ENCODE results near the gene DENND6A. TPM values are rescaled to one million over a fixed set of nuclear protein-coding genes. Genes with fewer than 3 reads are reported as not detected.

Gene DENND6A
- polyA plus RNA-seq, 4 donors, result 25.3 to 33.7 (median 29.8) TPM

GRCh38 chr3:57586778-57587177 is 106.1 kb downstream of the DENND6A start:
- no peak for DNase-seq (ENCODE audit: low read depth in 4 of 4, low spot score in 2 of 4)

- DNase-seq (ENCODE audit: low read depth in 4 of 4, low spot score in 2 of 4), result no peak
Measured at GRCh38 chr3:57583544-57583943, 109.3 kb downstream of the DENND6A start.

GRCh38 chr3:57582474-57583168 is 110.3 kb downstream of the DENND6A start:
- DNase-seq (ENCODE audit: low read depth in 4 of 4, low spot score in 2 of 4), result no peak

GRCh38 chr3:57577801-57578200 is 115.1 kb downstream of the DENND6A start:
- DNase-seq (ENCODE audit: low read depth in 4 of 4, low spot score in 2 of 4), result no peak

GRCh38 chr3:57575966-57576626 is 116.8 kb downstream of the DENND6A start:
- no peak for DNase-seq (ENCODE audit: low read depth in 4 of 4, low spot score in 2 of 4)

Other genes with a start within 250 kb of the DENND6A start
- gene DNAH12, start 148.7 kb downstream of the DENND6A start, polyA plus RNA-seq (ENCODE audit: insufficient read length in 4 of 4), result 1 to 10 TPM in 2 of 4 donors, under 1 TPM in 2; 0.89 to 2.3 (median 1.4) TPM
- gene PDE12, start 136.8 kb downstream of the DENND6A start, polyA plus RNA-seq (ENCODE audit: insufficient read length in 4 of 4), result 10 to 100 TPM; 11.9 to 14.5 (median 13.7) TPM
- gene ARF4, start 95.7 kb downstream of the DENND6A start, polyA plus RNA-seq (ENCODE audit: insufficient read length in 4 of 4), result 100 to 1,000 TPM; 195 to 263 (median 235) TPM
- gene SLMAP, start 63.2 kb upstream of the DENND6A start, polyA plus RNA-seq (ENCODE audit: insufficient read length in 4 of 4), result 10 to 100 TPM; 39.5 to 59.4 (median 45.9) TPM

Measured in left renal cortex interstitium (tissue), 4 donors.